DND-41 (cell line): ENCODE results near the gene MCF2L.

ENCODE experiments used
- ATAC-seq: fragments of 200-7000 bp; cut with Tn5 transposase; 3 replicates; pipeline ENCODE4 v1.9.1; 2021; ENCODE audit warnings: low read depth; ENCODE audit not compliant: insufficient read depth
- DNase-seq: peaks from one replicate; pipeline ENCODE4 v3.0.0-alpha.2; 2020
- H2AFZ ChIP-seq: 2 replicates; pipeline ENCODE4 v1.6.0; 2012; ENCODE audit warnings: low read depth, low read length
- H3K27ac ChIP-seq: 2 replicates; pipeline ENCODE4 v1.5.1; 2012; ENCODE audit warnings: low read length, inconsistent platforms
- H3K27me3 ChIP-seq: fragments of 200-600 bp; sonication (generic); 2 replicates; pipeline ENCODE4 v1.6.0; 2012; ENCODE audit warnings: low read length, mild to moderate bottlenecking, inconsistent platforms; ENCODE audit not compliant: insufficient read depth, poor library complexity
- H3K36me3 ChIP-seq: 2 replicates; pipeline ENCODE4 v1.5.1; 2012; ENCODE audit warnings: low read length, inconsistent platforms; ENCODE audit not compliant: insufficient read depth
- H3K4me1 ChIP-seq: 2 replicates; pipeline ENCODE4 v1.5.1; 2012; ENCODE audit warnings: mild to moderate bottlenecking, low read length; ENCODE audit not compliant: insufficient read depth
- H3K4me2 ChIP-seq: 2 replicates; pipeline ENCODE4 v1.6.0; 2012; ENCODE audit warnings: mild to moderate bottlenecking, moderate library complexity, low read length, inconsistent platforms; ENCODE audit not compliant: insufficient read depth
- H3K4me3 ChIP-seq, 2 experiments: fragments of 200-600 bp in 1 of 2; shearing (Covaris generic) in 1 of 2; 2 replicates each; pipeline ENCODE4 v1.5.1; 2012 to 2016; ENCODE audit warnings: inconsistent platforms in 2 of 2, low read length in 2 of 2, mild to moderate bottlenecking in 2 of 2, low read depth in 1 of 2, moderate library complexity in 1 of 2
- H3K79me2 ChIP-seq: 2 replicates; pipeline ENCODE4 v1.6.0; 2012; ENCODE audit warnings: low read length, inconsistent platforms; ENCODE audit not compliant: insufficient read depth
- H3K9ac ChIP-seq: 2 replicates; pipeline ENCODE4 v1.6.0; 2012; ENCODE audit warnings: low read depth, mild to moderate bottlenecking, inconsistent platforms, low read length, moderate library complexity
- H3K9me3 ChIP-seq: 2 replicates; pipeline ENCODE4 v1.5.1; 2012; ENCODE audit warnings: low read length, moderate library complexity, mild to moderate bottlenecking, inconsistent platforms; ENCODE audit not compliant: insufficient read depth, severe bottlenecking
- H4K20me1 ChIP-seq: 2 replicates; pipeline ENCODE4 v1.6.0; 2012; ENCODE audit warnings: low read length; ENCODE audit not compliant: insufficient read depth
- CTCF ChIP-seq: IDR thresholded peaks from 2 replicates; pipeline ENCODE4 v1.5.1; 2012; ENCODE audit warnings: borderline replicate concordance, low read length, moderate library complexity, mild to moderate bottlenecking; ENCODE audit not compliant: poor library complexity, severe bottlenecking; ENCODE audit errors: extremely low read depth
- EZH2 ChIP-seq: IDR thresholded peaks from 3 replicates; pipeline ENCODE4 v1.6.1; 2012; ENCODE audit warnings: borderline replicate concordance, low read depth, mild to moderate bottlenecking, moderate library complexity, low read length, inconsistent platforms; ENCODE audit not compliant: severe bottlenecking

Gene MCF2L

GRCh38 chr13:112928972-112929782, 39.8 kb upstream of the MCF2L start:
- H3K4me3 ChIP-seq, result no peak overlapping the region

GRCh38 chr13:112929783-112930055, 39.3 kb upstream of the MCF2L start:
- Histone ChIP-seq H3K27me3 (peaks cover 27% of the 10 kb centered on the region), H3K4me3 (no peak overlapping the region), H3K79me2 (no peaks in the 10 kb centered on the region), H3K4me2 (no peak overlapping the region), H2AFZ (no peak overlapping the region), H3K36me3 (no peaks in the 10 kb centered on the region), H3K4me1 (no peaks in the 10 kb centered on the region), H3K9ac (no peak overlapping the region), H3K27ac (no peak overlapping the region), H3K9me3 (no peaks in the 10 kb centered on the region), H4K20me1 (peaks cover 4% of the 10 kb centered on the region; the same call in 1 of the 2 replicates)
- ATAC-seq (no peak), DNase-seq (no peak)
- TF ChIP-seq CTCF (no peak), EZH2 (no peak)

More at GRCh38 chr13:112928972-112929782, 39.8 kb upstream of the MCF2L start:
- Histone ChIP-seq H3K4me1 (no peaks in the 10 kb centered on the region), H3K27ac (no peak overlapping the region), H3K9me3 (no peaks in the 10 kb centered on the region), H2AFZ (no peak overlapping the region), H3K79me2 (no peaks in the 10 kb centered on the region), H3K27me3 (peaks cover 27% of the 10 kb centered on the region), H3K4me2 (no peak overlapping the region), H3K36me3 (no peaks in the 10 kb centered on the region), H3K9ac (no peak overlapping the region), H4K20me1 (peaks cover 4% of the 10 kb centered on the region; the same call in 1 of the 2 replicates)
- no peak for TF ChIP-seq EZH2
- TF ChIP-seq CTCF, result no peak
- DNase-seq (no peak), ATAC-seq (no peak)

- Histone ChIP-seq H3K27ac (no peak overlapping the region), H3K4me3 (no peak overlapping the region), H4K20me1 (peaks cover 4% of the 10 kb centered on the region; the same call in 1 of the 2 replicates), H3K36me3 (no peaks in the 10 kb centered on the region), H3K4me2 (no peak overlapping the region), H3K4me1 (no peaks in the 10 kb centered on the region), H3K9me3 (no peaks in the 10 kb centered on the region), H3K9ac (no peak overlapping the region), H3K79me2 (no peaks in the 10 kb centered on the region), H3K27me3 (peaks cover 27% of the 10 kb centered on the region), H2AFZ (no peak overlapping the region)
- DNase-seq, result no peak
- TF ChIP-seq CTCF (no peak), EZH2 (no peak)
- no peak for ATAC-seq
Observed at GRCh38 chr13:112930192-112930591, 38.8 kb upstream of the MCF2L start.
